Gastroesophageal sphincter (tissue), 4 donors: ENCODE results near the gene CRKL. TPM values are rescaled to one million over a fixed set of nuclear protein-coding genes. Genes with fewer than 3 reads are reported as not detected.

ENCODE experiments used
- ATAC-seq: fragments of 150-250 bp; one replicate; pipeline ENCODE4 v1.9.1; 2016; ENCODE audit warnings: mild to moderate bottlenecking, moderate library complexity
- H3K27ac ChIP-seq, 4 donors: fragments of 200-600 bp; sonication (generic) in 3 of 4; 1 replicate in 3 of 4; 2 replicates in 1 of 4; pipeline ENCODE4 v1.5.1; 2016 to 2019
- H3K27me3 ChIP-seq: fragments of 200-600 bp; sonication (generic); one replicate; pipeline ENCODE4 v1.5.1; 2019
- H3K36me3 ChIP-seq, 2 donors: fragments of 200-600 bp; sonication (generic); one replicate each; pipeline ENCODE4 v1.5.1; 2019; ENCODE audit warnings: control low read depth in 1 of 2
- H3K4me1 ChIP-seq, 3 donors: fragments of 200-600 bp; sonication (generic); 1 replicate in 2 of 3; 2 replicates in 1 of 3; pipeline ENCODE4 v1.5.1; 2016 to 2019; ENCODE audit warnings: control low read depth in 2 of 3
- H3K4me3 ChIP-seq, 2 donors: fragments of 200-600 bp; sonication (generic); one replicate each; pipeline ENCODE4 v1.5.1; 2019; ENCODE audit warnings: mild to moderate bottlenecking in 1 of 2, moderate library complexity in 1 of 2
- H3K9me3 ChIP-seq, 3 donors: fragments of 200-600 bp; sonication (generic); one replicate each; pipeline ENCODE4 v1.5.1; 2017 to 2019; ENCODE audit warnings: control low read depth in 2 of 3
- CTCF ChIP-seq, 4 experiments: fragments of 200-600 bp in 2 of 4; fragments of 450-650 bp in 2 of 4; sonication (generic) in 1 of 4; IDR thresholded peaks; one replicate each; pipeline ENCODE4 v1.5.1; 2017 to 2019; ENCODE audit warnings: antibody characterized with exemption in 4 of 4, mild to moderate bottlenecking in 2 of 4, moderate library complexity in 2 of 4
- EP300 ChIP-seq: sonication (generic); formaldehyde crosslinking; IDR thresholded peaks from one replicate; pipeline ENCODE4 v1.6.1; 2017; ENCODE audit warnings: antibody characterized with exemption, mild to moderate bottlenecking
- POLR2A ChIP-seq, 2 donors: fragments of 450-650 bp; IDR thresholded peaks; one replicate each; pipeline ENCODE4 v1.6.1; 2017; ENCODE audit warnings: antibody characterized with exemption in 2 of 2, mild to moderate bottlenecking in 2 of 2, moderate library complexity in 1 of 2
- POLR2AphosphoS5 ChIP-seq: sonication (generic); formaldehyde crosslinking; IDR thresholded peaks from one replicate; pipeline ENCODE4 v1.6.1; 2017; ENCODE audit warnings: antibody characterized with exemption
- WGBS, 2 donors: methylation state at CpG; one replicate each; pipeline ENCODE4 v1.1.5; 2018; ENCODE audit warnings: low coverage in 1 of 2; 5-methylcytosine and 5-hydroxymethylcytosine counted together
- total RNA-seq, 4 donors: library from RNA; depleted of rRNA; stranded (reverse); fragments of >200 nt; gene quantifications; one replicate each; pipeline ENCODE4 v1.1.0, GENCODE V29; 2016

Gene CRKL
- total RNA-seq, 4 donors from 2014 or later = 42.5 to 55.8 (median 46.0) TPM

GRCh38 chr22:20948450-20948849 is 31.2 kb downstream of the CRKL start:
- TF ChIP-seq POLR2A (IDR thresholded peaks at IDR 0.05) = no peak
- TF ChIP-seq CTCF (IDR thresholded peaks at IDR 0.05) = no peak
- no peak for TF ChIP-seq EP300
- TF ChIP-seq POLR2AphosphoS5 = no peak
- Histone ChIP-seq H3K4me3 (no peak overlapping the region), H3K36me3 (peaks cover 0 to 42% of the 10 kb centered on the region in 2 donors), H3K4me1 (peaks cover 0 to 49% (median 4%) of the 10 kb centered on the region in 3 donors), H3K9me3 (no peaks in the 10 kb centered on the region), H3K27me3 (no peaks in the 10 kb centered on the region), H3K27ac (no peak overlapping the region)
- no peak for ATAC-seq
- 73% methylated on average over 5 of the region's 5 CpGs; no CpG with 5 or more reads in 1 of the 2 donors for WGBS, 2 donors

- WGBS, 2 donors = 92 to 100% methylated on average over 1 to 4 of the region's 5 CpGs
- no peak for TF ChIP-seq EP300
- no peak for TF ChIP-seq CTCF (IDR thresholded peaks at IDR 0.05)
- TF ChIP-seq POLR2AphosphoS5 = no peak
- TF ChIP-seq POLR2A (IDR thresholded peaks at IDR 0.05) = no peak
- H3K27me3 ChIP-seq = no peaks in the 10 kb centered on the region
- H3K4me3 ChIP-seq = no peak overlapping the region
- no peaks in the 10 kb centered on the region for H3K9me3 ChIP-seq
- H3K4me1 ChIP-seq = peaks cover 0 to 43% (median 4%) of the 10 kb centered on the region in 3 donors
- peaks cover 0 to 48% of the 10 kb centered on the region in 2 donors for H3K36me3 ChIP-seq
- no peak overlapping the region for H3K27ac ChIP-seq
- ATAC-seq = no peak
These were observed 31.8 kb downstream of the CRKL start for GRCh38 chr22:20948989-20949388.

- H3K4me1 ChIP-seq = peaks cover 0 to 36% (median 4%) of the 10 kb centered on the region in 3 donors
- no peak overlapping the region for H3K4me3 ChIP-seq
- no peak for ATAC-seq
- H3K36me3 ChIP-seq = peaks cover 0 to 54% of the 10 kb centered on the region in 2 donors
- TF ChIP-seq POLR2A (IDR thresholded peaks at IDR 0.05) (no peak), POLR2AphosphoS5 (no peak), EP300 (no peak), CTCF (IDR thresholded peaks at IDR 0.05) (no peak)
- WGBS, 2 donors = 78 to 82% methylated on average over 6 to 7 of the region's 13 CpGs
- H3K27ac ChIP-seq = no peak overlapping the region
- H3K9me3 ChIP-seq = no peaks in the 10 kb centered on the region
- no peaks in the 10 kb centered on the region for H3K27me3 ChIP-seq
These were observed 32.5 kb downstream of the CRKL start for GRCh38 chr22:20949698-20950183.

GRCh38 chr22:20951151-20951931 is 34.1 kb downstream of the CRKL start:
- no peak overlapping the region for H3K4me3 ChIP-seq
- no peak for TF ChIP-seq CTCF (IDR thresholded peaks at IDR 0.05)
- no peak for TF ChIP-seq EP300
- TF ChIP-seq POLR2AphosphoS5 = no peak
- no peak for TF ChIP-seq POLR2A (IDR thresholded peaks at IDR 0.05)
- ATAC-seq = no peak
- no peaks in the 10 kb centered on the region for H3K27me3 ChIP-seq
- H3K36me3 ChIP-seq = peaks cover 0 to 54% of the 10 kb centered on the region in 2 donors
- no peak overlapping the region for H3K27ac ChIP-seq
- no peaks in the 10 kb centered on the region for H3K9me3 ChIP-seq
- peaks cover 0 to 23% (median 0%) of the 10 kb centered on the region in 3 donors for H3K4me1 ChIP-seq
- 70 to 83% methylated on average over 5 to 9 of the region's 10 CpGs for WGBS, 2 donors

DNA sequence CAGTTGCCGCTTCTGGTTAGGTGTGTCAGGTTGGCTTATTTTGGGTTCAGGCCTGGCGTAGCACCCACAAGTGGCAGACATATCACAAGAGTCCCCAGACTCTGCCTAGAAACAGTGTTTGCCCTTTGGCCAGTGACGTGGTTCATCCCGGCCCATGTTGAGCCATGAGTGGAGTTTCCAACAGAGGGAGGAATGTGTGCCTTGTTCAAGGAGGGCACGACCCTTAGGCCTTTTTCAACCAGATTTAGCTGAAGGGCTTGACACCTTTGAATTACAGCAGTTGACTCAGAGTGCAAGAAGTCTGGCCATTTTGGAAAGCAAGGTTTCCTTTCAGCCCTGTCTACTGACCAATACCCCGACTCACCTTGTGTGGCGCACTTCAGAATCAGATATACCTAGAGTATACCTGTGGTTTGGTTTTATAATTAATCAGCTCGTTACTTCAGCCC is 34.7 kb downstream of the CRKL start:
- 83 to 92% methylated on average over 1 to 3 of the region's 8 CpGs for WGBS, 2 donors

More for the DNA sequence above, 34.7 kb downstream of the CRKL start:
- Histone ChIP-seq H3K27ac (no peak overlapping the region), H3K36me3 (peaks cover 0 to 54% of the 10 kb centered on the region in 2 donors), H3K9me3 (no peaks in the 10 kb centered on the region), H3K4me1 (peaks cover 0 to 23% (median 3%) of the 10 kb centered on the region in 3 donors), H3K27me3 (no peaks in the 10 kb centered on the region), H3K4me3 (no peak overlapping the region)
- no peak for ATAC-seq
- TF ChIP-seq CTCF (IDR thresholded peaks at IDR 0.05) (no peak), POLR2AphosphoS5 (no peak), EP300 (no peak), POLR2A (IDR thresholded peaks at IDR 0.05) (no peak)
